NOMO-1 treated with dmso at 0.1 percent for 144 hours (cell line): Measurements from ENCODE around the gene LBHD1.
A peak's percentile ranks its signal among the peaks of the same experiment; 100 is the strongest.
"Not testable (repeated sequence)": the region's sequence is repeated elsewhere in the genome, so short reads cannot be mapped to it uniquely, and the experiment has no call there.

Experiments used
- DNase-seq: peaks from one replicate; lab custom pipeline; 2025; ENCODE audit not compliant: unreplicated experiment; lab: John Stamatoyannopoulos, UW

LBHD1 gene

GRCh38 chr11:62671608-62672389, at the start of gene LBHD1, which contains the start of gene UQCC3:
LBHD1 (minus strand) TSS chr11:62672267; CDS start chr11:62670031, 2,236 bp downstream.
UQCC3 (plus strand) TSS chr11:62671673; CDS start chr11:62671746, 73 bp downstream.
- DNase-seq, result peak; percentile 92

DNA sequence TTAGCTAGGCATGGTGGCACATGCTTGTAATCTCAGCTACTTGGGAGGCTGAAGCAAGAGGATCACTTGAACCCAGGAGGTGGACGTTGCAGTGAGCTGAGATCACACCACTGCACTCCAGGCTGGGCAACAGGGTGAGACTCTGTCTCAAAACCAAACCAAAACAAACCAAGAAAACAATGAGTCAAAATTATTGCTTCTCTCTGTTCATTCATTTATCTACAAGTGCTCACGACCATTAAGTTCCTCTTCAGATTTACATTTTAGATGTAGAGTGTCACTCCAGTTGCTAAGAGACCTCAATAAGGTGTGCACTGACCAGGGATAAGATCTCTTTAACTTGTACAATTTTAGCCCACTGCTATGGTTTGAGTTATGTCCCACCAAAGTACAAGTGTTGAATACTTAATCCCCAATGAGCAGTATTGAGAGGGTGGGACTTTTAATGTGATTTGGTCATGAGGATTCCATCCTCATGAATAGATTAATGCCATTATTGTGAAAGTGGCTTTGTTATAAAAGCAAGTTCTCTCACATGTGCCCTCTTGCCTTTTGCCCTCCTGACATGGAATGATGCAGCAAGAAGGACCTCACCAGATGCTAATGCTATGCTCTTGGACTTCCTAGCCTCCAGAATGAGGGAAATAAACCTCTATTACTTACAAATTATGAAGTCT, 47.4 kb upstream of the LBHD1 start:
- DNase-seq, result no peak

DNA sequence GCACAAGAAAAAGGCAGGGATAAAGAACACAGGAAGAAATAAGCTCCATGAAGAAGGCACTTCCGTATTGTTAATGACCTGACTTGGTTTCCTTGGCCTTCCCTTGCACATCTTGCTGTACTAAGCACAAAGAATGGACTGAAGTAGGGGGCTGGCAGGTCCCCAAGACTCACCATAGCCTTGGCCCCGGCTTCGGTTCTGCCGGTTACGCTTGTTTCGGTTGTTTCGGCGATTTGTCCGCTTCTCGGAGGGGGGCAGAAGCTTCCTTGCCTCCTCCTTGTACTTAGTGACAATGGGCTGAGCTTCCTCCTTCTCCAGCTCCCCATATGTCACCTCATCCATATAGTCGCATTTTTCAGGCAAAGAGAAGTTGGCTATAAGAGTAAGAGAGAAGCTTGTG, 44.7 kb upstream of the LBHD1 start:
- no peak for DNase-seq

DNA sequence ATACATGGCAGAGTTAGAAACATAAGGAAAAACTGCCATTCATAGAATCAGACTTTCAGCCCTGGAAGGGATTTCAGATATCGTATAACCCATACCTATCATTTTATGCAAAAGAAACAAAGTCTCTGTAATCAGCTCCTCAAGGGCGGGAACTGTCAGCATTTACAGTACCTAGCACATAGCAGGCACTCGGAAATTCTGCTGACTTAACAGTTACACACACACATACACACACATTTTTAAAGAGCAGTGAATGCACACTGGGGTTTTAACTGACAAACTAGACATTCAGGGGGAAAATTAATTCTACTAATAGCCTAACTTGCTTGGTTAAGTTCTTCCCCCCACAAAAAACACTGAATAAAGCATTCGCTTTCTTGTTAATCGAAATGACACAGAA, 44.1 kb upstream of the LBHD1 start:
- no peak for DNase-seq

DNA sequence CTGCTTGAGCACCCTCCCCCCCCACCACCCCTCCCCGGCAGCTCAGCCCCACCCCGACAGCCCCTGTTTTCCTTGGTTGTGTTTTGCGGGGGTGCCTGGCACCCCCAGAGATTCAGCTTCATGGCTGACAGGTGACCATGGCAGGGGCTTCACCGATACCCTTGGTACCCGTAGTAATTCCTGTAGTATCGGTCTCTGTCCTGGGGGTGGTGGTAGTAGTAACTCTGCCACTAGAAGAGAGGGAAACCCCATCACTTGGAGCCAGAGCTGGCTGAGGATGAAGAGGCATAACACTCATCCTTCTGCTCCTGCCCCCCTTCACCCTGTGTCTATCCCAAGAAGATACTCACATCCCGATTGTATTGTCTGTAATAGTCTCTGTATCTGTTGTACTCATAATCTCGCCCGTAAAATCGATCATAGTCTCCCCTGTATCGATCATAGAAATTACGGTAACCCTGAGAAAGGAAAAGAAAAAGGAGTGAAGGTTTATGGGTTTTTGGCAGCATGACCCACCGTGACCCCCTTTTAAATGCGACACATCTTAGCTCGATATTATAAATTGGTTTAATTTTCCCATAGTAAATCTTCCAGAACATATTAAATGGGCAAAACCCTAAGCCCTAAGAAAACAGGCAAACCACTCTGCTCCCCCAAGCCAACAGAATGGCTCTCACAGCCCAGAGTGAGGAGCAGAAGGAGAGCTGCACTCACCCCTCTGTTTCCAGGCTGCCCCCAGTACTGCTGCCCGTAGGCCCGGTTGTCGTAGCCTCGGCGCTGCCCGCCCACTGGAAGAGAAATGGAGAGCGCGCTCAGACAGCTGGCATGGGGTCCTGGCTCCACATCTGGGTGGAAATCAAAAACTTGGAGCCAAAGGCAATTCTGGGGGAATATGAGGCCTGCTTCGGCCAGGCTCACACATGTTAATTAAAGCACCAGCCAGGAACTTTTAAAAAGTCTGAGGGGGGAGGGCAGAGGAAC, 43.4 kb upstream of the LBHD1 start:
- DNase-seq, result no peak

GRCh38 chr11:62713343-62713742, 41.3 kb upstream of the LBHD1 start:
- DNase-seq, result no peak

GRCh38 chr11:62712861-62713260, 40.8 kb upstream of the LBHD1 start:
- no peak for DNase-seq

GRCh38 chr11:62712276-62712812, 40.3 kb upstream of the LBHD1 start:
- DNase-seq, result no peak

GRCh38 chr11:62710001-62710345, 37.9 kb upstream of the LBHD1 start:
- no peak for DNase-seq

- DNase-seq, result peak; percentile 98
These were observed 37.4 kb upstream of the LBHD1 start for GRCh38 chr11:62709247-62710000.

GRCh38 chr11:62708793-62709192, 36.7 kb upstream of the LBHD1 start:
- no peak for DNase-seq

DNA sequence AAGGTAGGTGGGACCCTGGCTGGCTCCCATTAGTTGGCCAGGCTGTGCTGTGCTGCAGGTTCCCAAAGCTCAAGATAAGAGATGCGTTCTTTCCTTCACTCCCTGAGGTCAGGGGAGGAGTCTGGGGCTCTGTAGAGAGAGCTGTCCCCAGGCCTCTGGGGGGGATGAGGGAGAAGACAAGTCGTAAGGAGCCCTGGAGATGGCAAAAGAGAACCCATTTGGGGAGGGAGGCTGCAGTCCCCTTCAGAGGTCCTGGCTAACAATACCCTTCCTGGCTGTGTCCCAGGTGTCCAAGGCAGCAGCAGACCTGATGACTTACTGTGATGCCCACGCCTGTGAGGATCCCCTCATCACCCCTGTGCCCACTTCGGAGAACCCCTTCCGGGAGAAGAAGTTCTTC, 36.3 kb upstream of the LBHD1 start:
- no peak for DNase-seq

GRCh38 chr11:62707277-62707861, 35.3 kb upstream of the LBHD1 start, which contains the start of the genes BSCL2 and GNG3:
BSCL2 (minus strand) TSS chr11:62707424; CDS start chr11:62707195, 229 bp downstream.
GNG3 (plus strand) TSS chr11:62707676; CDS start chr11:62708296, 620 bp downstream.
- no peak for DNase-seq

DNA sequence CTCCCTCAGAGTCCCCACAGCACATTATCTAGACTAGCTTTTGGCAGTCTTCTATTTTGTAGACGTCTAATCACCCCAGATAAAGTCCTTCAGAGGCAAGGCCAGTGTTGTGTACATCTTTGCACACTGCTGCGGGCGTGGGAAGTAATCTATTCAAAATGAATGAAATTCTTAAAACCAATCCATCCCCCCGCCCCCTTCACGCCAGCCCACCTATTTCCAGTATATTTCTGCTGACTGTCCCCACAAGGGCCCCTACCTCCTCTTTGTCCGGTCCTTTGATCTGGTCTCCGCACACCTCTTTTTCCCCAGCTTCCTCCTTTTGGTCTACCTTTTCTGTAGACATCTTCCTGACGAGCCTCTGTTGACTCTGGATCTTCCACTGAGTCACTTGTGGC, 34.8 kb upstream of the LBHD1 start:
- DNase-seq, result no peak

GRCh38 chr11:62705880-62706849, 34.1 kb upstream of the LBHD1 start:
- peak; percentile 79 for DNase-seq

DNA sequence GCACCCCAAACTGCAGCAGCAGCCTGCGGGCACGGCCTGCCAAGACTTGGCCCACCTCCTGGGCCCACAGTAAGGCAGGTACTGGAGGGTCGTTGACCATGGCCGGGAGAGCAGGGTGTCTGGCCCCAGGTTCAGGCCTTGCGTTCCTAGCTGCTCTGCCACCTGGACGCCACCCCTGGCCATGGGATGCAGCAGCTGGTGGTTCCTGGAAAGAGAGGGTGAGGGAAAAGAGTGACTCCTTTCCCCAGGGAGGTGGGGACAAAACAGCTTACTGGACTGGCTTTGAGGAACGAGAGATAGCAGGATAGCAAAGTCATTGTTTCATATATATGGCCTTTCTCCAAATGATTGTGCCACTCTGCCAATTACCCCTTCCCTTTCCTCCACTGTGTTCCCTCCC, 33.3 kb upstream of the LBHD1 start:
- no peak for DNase-seq

DNA sequence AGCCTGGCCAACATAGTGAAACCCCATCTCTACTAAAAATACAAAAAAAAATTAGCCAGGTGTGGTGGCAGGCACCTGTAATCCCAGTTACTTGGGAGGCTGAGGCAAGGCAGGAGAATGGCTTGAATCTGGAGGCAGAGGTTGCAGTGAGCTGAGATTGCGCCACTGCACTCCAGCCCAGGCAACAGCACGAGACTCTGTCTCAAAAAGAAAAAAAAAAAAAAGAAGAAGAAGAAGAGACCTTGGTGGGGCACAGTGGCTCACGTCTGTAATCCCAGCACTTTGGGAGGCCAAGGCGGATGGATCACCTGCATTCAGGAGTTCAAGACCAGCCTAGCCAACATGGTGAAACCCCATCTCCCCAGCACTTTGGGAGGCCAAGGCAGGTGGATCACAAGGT, 31.9 kb upstream of the LBHD1 start:
- DNase-seq, result not testable (repeated sequence)

GRCh38 chr11:62702246-62702645, 30.2 kb upstream of the LBHD1 start:
- DNase-seq, result no peak
